Activated CD8-positive, alpha-beta memory T cell treated with anti-CD3 and anti-CD28 coated beads, Interleukin-2, amount 10 ng/mL, durations not matched to agents 7 days and 5 days (primary cell): ENCODE data around the gene SIGLEC8. TPM values are rescaled to one million over a fixed set of nuclear protein-coding genes. Genes with fewer than 3 reads are reported as not detected.

Experiments used
- ATAC-seq: fragments of 150-1000 bp; cut with Tn5 transposase; one replicate; pipeline ENCODE4 v1.10.0; 2021; ENCODE audit warnings: moderate library complexity
- CTCF ChIA-PET: fragments of 350-600 bp; sonication (Branson Sonifier 250); formaldehyde crosslinking; loops from one replicate; lab custom pipeline; 2021; ENCODE audit warnings: antibody characterized with exemption; lab: Charles Lee
- DNase-seq: peaks from one replicate; pipeline ENCODE4 v3.0.0-alpha.2; 2020
- H3K27ac Mint-ChIP-seq: one replicate; pipeline ENCODE4 v1.8.0; 2021; ENCODE audit warnings: mild to moderate bottlenecking, mixed read lengths
- H3K27me3 Mint-ChIP-seq: one replicate; pipeline ENCODE4 v1.8.0; 2021; ENCODE audit warnings: mixed read lengths
- H3K36me3 Mint-ChIP-seq: one replicate; pipeline ENCODE4 v1.8.0; 2021; ENCODE audit warnings: mild to moderate bottlenecking, mixed read lengths
- H3K4me1 Mint-ChIP-seq: one replicate; pipeline ENCODE4 v1.8.0; 2021; ENCODE audit warnings: mixed read lengths
- H3K4me3 Mint-ChIP-seq: one replicate; pipeline ENCODE4 v1.8.0; 2021; ENCODE audit warnings: mild to moderate bottlenecking, moderate library complexity, mixed read lengths
- H3K9me3 Mint-ChIP-seq: one replicate; pipeline ENCODE4 v1.8.0; 2022; ENCODE audit warnings: low read depth, mixed read lengths
- total RNA-seq, 2 experiments: library from RNA; stranded (reverse); gene quantifications; one replicate each; pipeline ENCODE4 v1.2.3, GENCODE V29; 2021

The SIGLEC8 gene
- total RNA-seq, 2 experiments from 2014 or later, result not detected

- Mint-ChIP-seq H3K9me3 (peaks cover 2% of the 10 kb centered on the region), H3K27ac (no peak overlapping the region), H3K36me3 (peaks cover under 1% of the 10 kb centered on the region), H3K4me3 (no peak overlapping the region), H3K27me3 (peaks cover 6% of the 10 kb centered on the region), H3K4me1 (peaks cover 5% of the 10 kb centered on the region)
- CTCF ChIA-PET, result interaction anchor here (1.0 kb wide), 1 partner anchor 15 kb away, joined by 4 read pairs; no protein-coding TSS in a partner anchor
- ATAC-seq (no peak), DNase-seq (no peak)
These were observed 30.2 kb upstream of the SIGLEC8 start for GRCh38 chr19:51488491-51488890.

GRCh38 chr19:51485960-51486660, 27.9 kb upstream of the SIGLEC8 start:
- Mint-ChIP-seq H3K9me3 (peaks cover 2% of the 10 kb centered on the region), H3K27me3 (peaks cover 9% of the 10 kb centered on the region), H3K4me3 (no peak overlapping the region), H3K27ac (no peak overlapping the region), H3K36me3 (no peaks in the 10 kb centered on the region), H3K4me1 (peaks cover 5% of the 10 kb centered on the region)
- ATAC-seq (no peak), DNase-seq (no peak)
- CTCF ChIA-PET, result interaction anchor here (0.9 kb wide), 1 partner anchor 13 kb away, joined by 3 read pairs; no protein-coding TSS in a partner anchor

GRCh38 chr19:51480590-51480989, 22.3 kb upstream of the SIGLEC8 start:
- CTCF ChIA-PET, result interaction anchor here (1.2 to 2.9 kb wide), 3 partner anchors 8 to 176 kb away, joined by 3 to 15 read pairs (median 3); no protein-coding TSS in a partner anchor
- DNase-seq (no peak), ATAC-seq (no peak)
- Mint-ChIP-seq H3K36me3 (no peaks in the 10 kb centered on the region), H3K4me3 (no peak overlapping the region), H3K27ac (no peak overlapping the region), H3K9me3 (peaks cover 2% of the 10 kb centered on the region), H3K27me3 (peaks cover 24% of the 10 kb centered on the region), H3K4me1 (peaks cover 2% of the 10 kb centered on the region)

DNA sequence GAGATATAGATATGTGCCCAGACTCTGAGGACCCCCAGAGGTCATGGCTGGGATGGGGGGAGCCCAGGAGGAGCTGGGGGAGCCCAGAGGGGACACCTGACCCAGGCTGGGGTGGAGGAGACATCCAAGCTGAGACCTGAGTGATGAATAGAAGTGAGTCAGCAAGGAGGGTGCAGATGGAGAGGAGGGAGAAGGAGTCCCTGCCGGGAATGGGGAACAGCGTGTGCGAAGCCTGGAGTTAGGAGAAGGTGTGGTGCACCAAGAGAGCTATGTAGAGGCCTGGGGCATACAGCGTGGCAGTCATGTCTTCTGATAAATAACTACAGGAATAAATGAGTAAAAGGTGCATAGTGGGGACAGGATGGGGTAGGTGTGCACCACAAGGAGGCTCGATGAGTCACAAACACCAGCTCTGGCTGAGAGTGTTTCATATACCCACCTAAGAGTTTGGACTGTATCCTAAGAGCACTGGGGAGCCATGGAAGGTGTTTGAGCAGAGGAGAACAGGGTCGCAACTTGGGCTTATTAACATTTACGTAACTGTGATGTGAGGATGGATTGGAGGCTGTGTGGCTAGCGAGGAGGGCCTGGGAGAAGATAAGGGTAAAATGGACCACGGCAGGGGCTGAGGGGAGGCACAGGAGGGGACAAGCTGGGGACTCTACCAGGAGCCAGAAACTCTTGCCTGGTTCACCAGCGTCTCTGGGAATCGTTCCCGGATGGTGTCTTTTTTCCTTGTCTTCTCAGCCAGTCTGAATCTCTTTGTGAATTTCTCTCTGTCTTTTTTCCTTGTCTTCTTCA, 21.5 kb upstream of the SIGLEC8 start:
- ATAC-seq, result peak; percentile 30
- Mint-ChIP-seq H3K9me3 (peaks cover 2% of the 10 kb centered on the region), H3K4me1 (peaks cover 2% of the 10 kb centered on the region), H3K36me3 (no peaks in the 10 kb centered on the region), H3K4me3 (no peak overlapping the region), H3K27me3 (peaks cover 21% of the 10 kb centered on the region), H3K27ac (no peak overlapping the region)
- CTCF ChIA-PET, result interaction anchor here (1.2 to 1.3 kb wide), 2 partner anchors 36 to 177 kb away, joined by 3 read pairs; no protein-coding TSS in a partner anchor
- DNase-seq, result no peak

GRCh38 chr19:51478381-51479234, 20.4 kb upstream of the SIGLEC8 start, which contains the start of gene CEACAM18:
Gene CEACAM18 (plus strand): TSS chr19:51478539.
- Mint-ChIP-seq H3K27me3 (peaks cover 18% of the 10 kb centered on the region), H3K27ac (no peak within 1 kb of the TSS), H3K4me3 (no peak within 1 kb of the TSS), H3K36me3 (no peaks in the 10 kb centered on the region), H3K4me1 (peaks cover 2% of the 10 kb centered on the region), H3K9me3 (peaks cover 2% of the 10 kb centered on the region)
- DNase-seq, result no peak
- ATAC-seq, result no peak
- CTCF ChIA-PET, result no interaction called here

DNA sequence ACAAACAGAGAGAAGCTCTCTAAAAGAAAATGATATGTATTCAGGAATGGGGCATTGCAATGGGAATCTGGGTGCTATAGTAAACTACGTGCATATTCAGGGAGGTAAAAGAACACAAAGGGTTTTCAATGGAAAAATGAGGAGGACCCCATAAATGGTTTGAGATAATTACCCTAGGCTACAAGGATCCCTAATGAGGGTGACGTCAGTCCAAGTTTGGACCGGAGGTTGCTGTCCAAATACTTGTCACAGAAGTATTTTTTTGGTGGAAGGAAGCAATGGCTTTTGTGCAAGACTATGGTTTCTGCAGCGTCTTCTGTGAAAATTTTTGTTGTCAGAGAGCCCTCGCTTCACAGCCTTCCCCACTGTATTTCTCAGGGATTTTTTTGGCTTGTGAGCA, 19.1 kb upstream of the SIGLEC8 start:
- Mint-ChIP-seq H3K9me3 (peaks cover 2% of the 10 kb centered on the region), H3K4me1 (peaks cover 2% of the 10 kb centered on the region), H3K36me3 (no peaks in the 10 kb centered on the region), H3K4me3 (no peak overlapping the region), H3K27ac (no peak overlapping the region), H3K27me3 (peaks cover 21% of the 10 kb centered on the region)
- CTCF ChIA-PET, result interaction anchor here (1.1 kb wide), 1 partner anchor 37 kb away, joined by 6 read pairs; no protein-coding TSS in a partner anchor
- DNase-seq (no peak), ATAC-seq (no peak)

DNA sequence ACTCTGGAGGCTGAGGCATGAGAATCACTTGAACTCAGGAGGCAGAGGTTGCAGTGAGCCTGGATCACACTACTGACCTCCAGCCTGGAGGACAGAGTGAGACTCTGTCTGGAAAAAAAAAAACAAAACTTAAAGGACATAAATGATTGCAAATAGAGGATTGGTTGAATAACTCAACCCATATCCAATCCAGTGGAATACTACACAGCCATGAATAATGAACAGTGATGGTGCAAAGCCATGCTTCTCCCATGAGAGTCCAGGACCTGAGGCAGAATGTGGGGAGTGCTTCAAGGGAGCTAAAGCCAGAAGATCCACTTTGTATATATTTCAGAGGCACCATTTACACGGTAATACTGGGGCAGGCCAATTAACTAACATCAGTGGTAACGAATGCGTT, 17.9 kb upstream of the SIGLEC8 start:
- Mint-ChIP-seq H3K27me3 (peaks cover 22% of the 10 kb centered on the region), H3K27ac (no peak overlapping the region), H3K36me3 (no peaks in the 10 kb centered on the region), H3K4me1 (peaks cover 2% of the 10 kb centered on the region), H3K9me3 (peaks cover 2% of the 10 kb centered on the region), H3K4me3 (no peak overlapping the region)
- CTCF ChIA-PET, result interaction anchor here (1.1 to 3.9 kb wide), 2 partner anchors 38 to 181 kb away, joined by 6 to 50 read pairs; no protein-coding TSS in a partner anchor
- no peak for ATAC-seq
- no peak for DNase-seq

DNA sequence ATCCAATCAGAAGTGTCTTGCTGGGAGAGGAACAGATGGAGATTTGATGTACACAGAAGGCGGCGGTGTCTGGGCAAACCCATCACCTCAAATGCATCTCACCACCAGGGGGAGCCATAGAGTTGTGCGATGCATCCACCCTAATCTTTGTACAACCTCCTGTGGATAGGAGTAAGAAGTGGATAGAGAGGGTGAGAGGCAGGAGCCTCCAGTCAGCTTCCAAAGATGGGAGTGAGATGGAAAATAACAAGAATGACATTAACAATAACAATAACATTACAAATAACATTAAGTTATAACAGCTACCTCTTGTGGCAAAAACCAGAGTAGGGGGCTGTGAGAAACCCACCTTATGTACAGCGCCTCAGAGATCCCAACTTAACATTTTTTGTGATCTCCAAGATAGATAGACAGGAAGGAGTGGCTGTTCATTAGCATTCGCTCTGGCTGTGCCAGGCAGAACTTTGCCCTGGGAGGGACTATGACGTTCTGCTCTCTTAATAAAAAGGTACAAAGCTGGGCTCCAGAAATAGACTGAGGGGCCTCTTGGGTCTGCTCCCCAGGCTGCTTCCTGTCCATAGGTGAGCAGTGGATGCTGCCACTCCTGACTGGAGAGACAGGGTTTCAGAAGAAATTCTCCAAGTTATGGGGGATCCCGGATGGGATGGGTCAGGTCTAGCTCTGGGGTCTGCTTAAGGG, 14.9 kb upstream of the SIGLEC8 start:
- Mint-ChIP-seq H3K4me3 (no peak overlapping the region), H3K36me3 (no peaks in the 10 kb centered on the region), H3K4me1 (peaks cover 12% of the 10 kb centered on the region), H3K27me3 (peaks cover 20% of the 10 kb centered on the region), H3K9me3 (peaks cover 2% of the 10 kb centered on the region), H3K27ac (no peak overlapping the region)
- peak; percentile 87 for DNase-seq
- CTCF ChIA-PET, result interaction anchor here (0.7 to 6.1 kb wide), 34 partner anchors 8 to 314 kb away, joined by 3 to 66 read pairs (median 4); partner anchors contain the start of gene SIGLEC6
- peak; percentile 79 for ATAC-seq

GRCh38 chr19:51472607-51473006, 14.4 kb upstream of the SIGLEC8 start:
- Mint-ChIP-seq H3K4me1 (peaks cover 17% of the 10 kb centered on the region), H3K27me3 (peaks cover 21% of the 10 kb centered on the region), H3K4me3 (no peak overlapping the region), H3K36me3 (no peaks in the 10 kb centered on the region), H3K9me3 (peaks cover 2% of the 10 kb centered on the region), H3K27ac (no peak overlapping the region)
- CTCF ChIA-PET, result interaction anchor here (0.6 to 6.1 kb wide), 23 partner anchors 9 to 314 kb away, joined by 3 to 66 read pairs (median 5); partner anchors contain the start of gene SIGLEC6
- DNase-seq, result no peak
- ATAC-seq, result no peak

DNA sequence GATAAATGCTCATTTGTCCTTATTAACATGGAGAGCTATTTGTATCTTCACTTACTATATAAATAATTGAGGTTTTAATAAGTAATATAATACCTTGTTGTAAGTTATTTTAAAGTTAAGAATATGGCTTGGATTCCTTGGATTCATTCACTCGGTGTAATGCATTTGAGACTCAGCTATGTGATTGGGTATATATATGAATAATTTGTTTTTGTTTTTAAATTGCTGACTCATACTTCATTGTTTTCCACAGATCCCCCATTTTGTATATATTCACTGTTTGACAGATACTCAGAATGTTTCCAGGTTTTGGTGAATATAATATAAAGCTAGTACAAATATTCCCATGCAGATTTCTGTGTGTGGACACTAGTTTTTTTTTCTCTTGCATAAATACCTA, 13.3 kb upstream of the SIGLEC8 start:
- Mint-ChIP-seq H3K27me3 (peaks cover 25% of the 10 kb centered on the region), H3K4me1 (peaks cover 25% of the 10 kb centered on the region), H3K4me3 (no peak overlapping the region), H3K36me3 (no peaks in the 10 kb centered on the region), H3K9me3 (peaks cover 2% of the 10 kb centered on the region), H3K27ac (no peak overlapping the region)
- DNase-seq (no peak), ATAC-seq (no peak)
- CTCF ChIA-PET, result interaction anchor here (0.8 to 6.1 kb wide), 10 partner anchors 10 to 188 kb away, joined by 3 to 66 read pairs (median 4); no protein-coding TSS in a partner anchor

GRCh38 chr19:51470966-51471365, 12.7 kb upstream of the SIGLEC8 start:
- H3K4me3 Mint-ChIP-seq, result no peak overlapping the region
- no peaks in the 10 kb centered on the region for H3K36me3 Mint-ChIP-seq
- DNase-seq (no peak), ATAC-seq (no peak)
- CTCF ChIA-PET, result interaction anchor here (0.8 to 6.1 kb wide), 10 partner anchors 11 to 189 kb away, joined by 3 to 66 read pairs (median 4); no protein-coding TSS in a partner anchor
- H3K9me3 Mint-ChIP-seq, result no peaks in the 10 kb centered on the region
- peaks cover 25% of the 10 kb centered on the region for H3K4me1 Mint-ChIP-seq
- no peak overlapping the region for H3K27ac Mint-ChIP-seq
- peaks cover 27% of the 10 kb centered on the region for H3K27me3 Mint-ChIP-seq

GRCh38 chr19:51469629-51470028, 11.4 kb upstream of the SIGLEC8 start:
- no peaks in the 10 kb centered on the region for H3K9me3 Mint-ChIP-seq
- no peak overlapping the region for H3K27ac Mint-ChIP-seq
- H3K27me3 Mint-ChIP-seq, result peaks cover 36% of the 10 kb centered on the region
- H3K36me3 Mint-ChIP-seq, result peaks cover 2% of the 10 kb centered on the region
- H3K4me1 Mint-ChIP-seq, result peaks cover 26% of the 10 kb centered on the region
- DNase-seq, result no peak
- no peak for ATAC-seq
- no peak overlapping the region for H3K4me3 Mint-ChIP-seq
- CTCF ChIA-PET, result interaction anchor here (1.4 to 6.1 kb wide), 3 partner anchors 30 to 46 kb away, joined by 5 to 66 read pairs (median 10); no protein-coding TSS in a partner anchor
